Measurements from ENCODE around the gene TCTN1. TPM values are rescaled to one million over a fixed set of nuclear protein-coding genes. Genes with fewer than 3 reads are reported as not detected.

Gene TCTN1
- total and polyA plus RNA-seq, 2 of the 13 experiments (the other 11 are each of a cell fraction or from before 2014, with no cell fraction given): 13.6 to 16.0 TPM

- TF ChIP-seq SNAPC4 (CRISPR knock-in tag; IDR thresholded peaks at IDR 0.05) (no peak), ZNF543 (CRISPR knock-in tag; IDR thresholded peaks at IDR 0.05) (peak; percentile 71), ZNF891 (CRISPR knock-in tag; IDR thresholded peaks at IDR 0.05) (peak; percentile 58; the same call in 1 of the 2 replicates), SP5 (CRISPR knock-in tag; IDR thresholded peaks at IDR 0.05; ENCODE audit: borderline replicate concordance, low read depth) (no peak), RFXANK (CRISPR knock-in tag; IDR thresholded peaks at IDR 0.05) (no peak), MAFF (IDR thresholded peaks at IDR 0.05; ENCODE audit: low read depth, low read length) (no peak), ATAD3A (CRISPR knock-in tag; IDR thresholded peaks at IDR 0.05) (no peak), ZNF605 (CRISPR knock-in tag; IDR thresholded peaks at IDR 0.05) (no peak), ZBTB7B (CRISPR knock-in tag; IDR thresholded peaks at IDR 0.05) (peak; percentile 16; the same call in 1 of the 2 replicates), MIER3 (CRISPR knock-in tag; IDR thresholded peaks at IDR 0.05; ENCODE audit: borderline replicate concordance) (no peak), MTA1 (CRISPR knock-in tag; IDR thresholded peaks at IDR 0.05; ENCODE audit: borderline replicate concordance) (peak; percentile 49; the same call in 1 of the 2 replicates), ZNF782 (CRISPR knock-in tag; IDR thresholded peaks at IDR 0.05; ENCODE audit: borderline replicate concordance) (no peak), ATF1 (CRISPR knock-in tag; IDR thresholded peaks at IDR 0.05) (no peak), ZNF710 (CRISPR knock-in tag; IDR thresholded peaks at IDR 0.05; ENCODE audit: borderline replicate concordance) (no peak), NFRKB (IDR thresholded peaks at IDR 0.05) (no peak), ZNF557 (CRISPR knock-in tag; IDR thresholded peaks at IDR 0.05) (no peak), ZNF3 (CRISPR knock-in tag; IDR thresholded peaks at IDR 0.05) (no peak), PAWR (CRISPR knock-in tag; IDR thresholded peaks at IDR 0.05; ENCODE audit: borderline replicate concordance) (no peak), MIER2 (CRISPR knock-in tag; IDR thresholded peaks at IDR 0.05) (no peak), ZNF792 (CRISPR knock-in tag; IDR thresholded peaks at IDR 0.05) (no peak), TBX2 (CRISPR knock-in tag; IDR thresholded peaks at IDR 0.05; ENCODE audit: borderline replicate concordance) (peak; percentile 45), SIX1 (CRISPR knock-in tag; IDR thresholded peaks at IDR 0.05; ENCODE audit: borderline replicate concordance) (no peak), MEIS1 (CRISPR knock-in tag; IDR thresholded peaks at IDR 0.05; ENCODE audit: borderline replicate concordance) (no peak), NRL (CRISPR knock-in tag; IDR thresholded peaks at IDR 0.05; ENCODE audit: borderline replicate concordance) (peak; percentile 54; the same call in 1 of the 2 replicates)
Measured at GRCh38 chr12:110582276-110583136, 31.4 kb upstream of the TCTN1 start (continued).
